WTC11 (cell line): ENCODE results near the gene RPL18. TPM values are rescaled to one million over a fixed set of nuclear protein-coding genes. Genes with fewer than 3 reads are reported as not detected.
A peak's percentile ranks its signal among the peaks of the same experiment; 100 is the strongest.

ENCODE experiments used
- ATAC-seq: fragments of 200-7000 bp; cut with Tn5 transposase; 2 replicates; pipeline ENCODE4 v1.10.0; 2021; ENCODE audit warnings: mild to moderate bottlenecking, moderate library complexity
- CTCF ChIA-PET: fragments of 300-600 bp; sonication (Branson Sonifier 250); formaldehyde crosslinking; loops from one replicate; lab custom pipeline; 2021; ENCODE audit warnings: antibody characterized with exemption; lab: Charles Lee
- POLR2A ChIA-PET: fragments of 350-600 bp; sonication (Branson Sonifier 250); formaldehyde crosslinking; loops from one replicate; lab custom pipeline; 2021; ENCODE audit warnings: antibody characterized with exemption; lab: Charles Lee
- DNase-seq: peaks from one replicate; pipeline ENCODE4 v3.0.0; 2021; ENCODE audit warnings: low spot score
- H3K27ac Mint-ChIP-seq: 2 replicates; pipeline ENCODE4 v1.8.0; 2021; ENCODE audit warnings: mixed read lengths
- H3K27me3 Mint-ChIP-seq: 2 replicates; pipeline ENCODE4 v1.8.0; 2021; ENCODE audit warnings: low read depth, mild to moderate bottlenecking, moderate library complexity, mixed read lengths
- H3K36me3 Mint-ChIP-seq: 2 replicates; pipeline ENCODE4 v1.8.0; 2021; ENCODE audit warnings: mixed read lengths
- H3K4me1 Mint-ChIP-seq: 2 replicates; pipeline ENCODE4 v1.8.0; 2022; ENCODE audit warnings: mixed read lengths
- H3K4me3 Mint-ChIP-seq: 2 replicates; pipeline ENCODE4 v1.8.0; 2021; ENCODE audit warnings: mild to moderate bottlenecking, moderate library complexity, mixed read lengths
- H3K9me3 Mint-ChIP-seq: 2 replicates; pipeline ENCODE4 v1.8.0; 2021; ENCODE audit warnings: mixed read lengths
- ATF1 ChIP-seq: sonication (generic); formaldehyde crosslinking; IDR thresholded peaks from 2 replicates; pipeline ENCODE4 v1.8.1; 2023; ENCODE audit warnings: mild to moderate bottlenecking, moderate library complexity, missing genetic modification reagents
- CREM ChIP-seq: sonication (generic); formaldehyde crosslinking; IDR thresholded peaks from 2 replicates; pipeline ENCODE4 v1.8.1; 2022; ENCODE audit warnings: mild to moderate bottlenecking, missing genetic modification reagents, moderate library complexity
- ESRRA ChIP-seq: sonication (generic); formaldehyde crosslinking; IDR thresholded peaks from 2 replicates; pipeline ENCODE4 v1.8.1; 2022; ENCODE audit warnings: mild to moderate bottlenecking, missing genetic modification reagents, borderline replicate concordance
- FOXJ3 ChIP-seq: sonication (generic); formaldehyde crosslinking; IDR thresholded peaks from 2 replicates; pipeline ENCODE4 v1.9.0; 2021; ENCODE audit warnings: missing genetic modification reagents, mild to moderate bottlenecking, borderline replicate concordance
- FOXK1 ChIP-seq: sonication (generic); formaldehyde crosslinking; IDR thresholded peaks from 2 replicates; pipeline ENCODE4 v1.8.0; 2022; ENCODE audit warnings: mild to moderate bottlenecking, moderate library complexity, missing genetic modification reagents
- JAZF1 ChIP-seq: fragments of 250-450 bp; sonication (Bioruptor Pico); IDR thresholded peaks from 2 replicates; pipeline ENCODE4 v1.9.0; 2021; ENCODE audit warnings: moderate library complexity, mild to moderate bottlenecking, inconsistent platforms
- NFATC4 ChIP-seq: fragments of 250-450 bp; sonication (Bioruptor Pico); IDR thresholded peaks from 2 replicates; pipeline ENCODE4 v1.9.0; 2021; ENCODE audit warnings: mild to moderate bottlenecking
- NFYB ChIP-seq: sonication (generic); formaldehyde crosslinking; conservative IDR thresholded peaks from 2 replicates; pipeline ENCODE4 v1.8.0; 2022; ENCODE audit warnings: low read depth, missing genetic modification reagents
- OVOL2 ChIP-seq: fragments of 250-450 bp; sonication (Bioruptor Pico); IDR thresholded peaks from 2 replicates; pipeline ENCODE4 v1.9.0; 2021; ENCODE audit warnings: mild to moderate bottlenecking, borderline replicate concordance
- SOX15 ChIP-seq: fragments of 250-450 bp; sonication (Bioruptor Pico); IDR thresholded peaks from 2 replicates; pipeline ENCODE4 v1.9.0; 2021; ENCODE audit warnings: mild to moderate bottlenecking
- TP53 ChIP-seq: sonication (generic); formaldehyde crosslinking; IDR thresholded peaks from 2 replicates; pipeline ENCODE4 v1.8.1; 2023; ENCODE audit warnings: mild to moderate bottlenecking, missing genetic modification reagents
- ZNF121 ChIP-seq: sonication (generic); formaldehyde crosslinking; IDR thresholded peaks from 2 replicates; pipeline ENCODE4 v1.8.0; 2023; ENCODE audit warnings: missing genetic modification reagents
- ZNF138 ChIP-seq: sonication (generic); formaldehyde crosslinking; conservative IDR thresholded peaks from 2 replicates; pipeline ENCODE4 v1.8.1; 2022; ENCODE audit warnings: mild to moderate bottlenecking, moderate library complexity, missing genetic modification reagents
- ZNF219 ChIP-seq: sonication (generic); formaldehyde crosslinking; IDR thresholded peaks from 2 replicates; pipeline ENCODE4 v1.8.0; 2023; ENCODE audit warnings: missing genetic modification reagents, mild to moderate bottlenecking, borderline replicate concordance
- ZNF423 ChIP-seq: fragments of 250-450 bp; sonication (Bioruptor Pico); IDR thresholded peaks from 2 replicates; pipeline ENCODE4 v2.1.2; 2022; ENCODE audit warnings: mild to moderate bottlenecking, moderate library complexity
- total RNA-seq: library from RNA; stranded (reverse); gene quantifications from 3 replicates; pipeline ENCODE4 v1.2.3, GENCODE V29; 2021
- TF ChIP-seq, protein P1 (sequence below): sonication (generic); formaldehyde crosslinking; conservative IDR thresholded peaks from 2 replicates; pipeline ENCODE4 v1.8.1; 2023; ENCODE audit warnings: mild to moderate bottlenecking, low read depth, missing genetic modification reagents, moderate library complexity
- TF ChIP-seq, protein P2 (sequence below): sonication (generic); formaldehyde crosslinking; IDR thresholded peaks from 2 replicates; pipeline ENCODE4 v1.8.0; 2022; ENCODE audit warnings: mild to moderate bottlenecking, missing genetic modification reagents
- TF ChIP-seq, protein P3 (sequence below): fragments of 250-450 bp; sonication (Bioruptor Pico); IDR thresholded peaks from 2 replicates; pipeline ENCODE4 v1.9.0; 2021; ENCODE audit warnings: moderate library complexity, mild to moderate bottlenecking, inconsistent platforms, borderline replicate concordance
- TF ChIP-seq, protein P4 (sequence below): sonication (generic); formaldehyde crosslinking; IDR thresholded peaks from 2 replicates; pipeline ENCODE4 v1.8.1; 2022; ENCODE audit warnings: low read depth, mild to moderate bottlenecking, moderate library complexity, missing genetic modification reagents, borderline replicate concordance
- TF ChIP-seq, protein P5 (sequence below): fragments of 250-450 bp; sonication (Bioruptor Pico); IDR thresholded peaks from 2 replicates; pipeline ENCODE4 v1.9.0; 2021; ENCODE audit warnings: mild to moderate bottlenecking, borderline replicate concordance
- TF ChIP-seq, protein P6 (sequence below): sonication (generic); formaldehyde crosslinking; IDR thresholded peaks from 2 replicates; pipeline ENCODE4 v1.8.1; 2023; ENCODE audit warnings: mild to moderate bottlenecking, moderate library complexity, missing genetic modification reagents

Gene RPL18
- total RNA-seq, 1 experiment from 2014 or later, result 1,712 TPM

DNA sequence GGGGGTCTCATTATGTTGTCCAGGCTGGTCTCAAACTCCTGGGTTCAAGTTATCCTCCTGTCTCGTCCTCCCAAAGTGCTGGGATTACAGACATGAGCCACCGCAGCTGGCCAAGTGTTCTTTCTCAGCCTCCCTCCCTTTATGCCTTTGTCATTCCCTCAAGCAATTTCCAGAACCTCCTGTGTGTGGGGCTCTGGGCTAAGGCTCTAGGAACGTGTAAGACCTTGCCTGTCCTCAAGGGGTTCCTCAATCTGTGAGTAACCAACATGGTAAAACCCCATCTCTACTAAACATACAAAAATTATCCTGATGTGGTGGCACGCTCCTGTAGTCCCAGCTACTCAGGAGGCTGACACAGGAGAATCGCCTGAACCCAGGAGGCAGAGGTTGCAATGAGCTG lies 28.0 kb downstream of the RPL18 start (continued):
- TF ChIP-seq, protein P1, sequence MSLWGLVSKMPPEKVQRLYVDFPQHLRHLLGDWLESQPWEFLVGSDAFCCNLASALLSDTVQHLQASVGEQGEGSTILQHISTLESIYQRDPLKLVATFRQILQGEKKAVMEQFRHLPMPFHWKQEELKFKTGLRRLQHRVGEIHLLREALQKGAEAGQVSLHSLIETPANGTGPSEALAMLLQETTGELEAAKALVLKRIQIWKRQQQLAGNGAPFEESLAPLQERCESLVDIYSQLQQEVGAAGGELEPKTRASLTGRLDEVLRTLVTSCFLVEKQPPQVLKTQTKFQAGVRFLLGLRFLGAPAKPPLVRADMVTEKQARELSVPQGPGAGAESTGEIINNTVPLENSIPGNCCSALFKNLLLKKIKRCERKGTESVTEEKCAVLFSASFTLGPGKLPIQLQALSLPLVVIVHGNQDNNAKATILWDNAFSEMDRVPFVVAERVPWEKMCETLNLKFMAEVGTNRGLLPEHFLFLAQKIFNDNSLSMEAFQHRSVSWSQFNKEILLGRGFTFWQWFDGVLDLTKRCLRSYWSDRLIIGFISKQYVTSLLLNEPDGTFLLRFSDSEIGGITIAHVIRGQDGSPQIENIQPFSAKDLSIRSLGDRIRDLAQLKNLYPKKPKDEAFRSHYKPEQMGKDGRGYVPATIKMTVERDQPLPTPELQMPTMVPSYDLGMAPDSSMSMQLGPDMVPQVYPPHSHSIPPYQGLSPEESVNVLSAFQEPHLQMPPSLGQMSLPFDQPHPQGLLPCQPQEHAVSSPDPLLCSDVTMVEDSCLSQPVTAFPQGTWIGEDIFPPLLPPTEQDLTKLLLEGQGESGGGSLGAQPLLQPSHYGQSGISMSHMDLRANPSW (CRISPR knock-in tag), result no peak
- TF ChIP-seq ZNF138 (CRISPR knock-in tag) (no peak), ATF1 (CRISPR knock-in tag) (no peak), CREM (no peak), ESRRA (no peak), OVOL2 (CRISPR knock-in tag) (no peak)

DNA sequence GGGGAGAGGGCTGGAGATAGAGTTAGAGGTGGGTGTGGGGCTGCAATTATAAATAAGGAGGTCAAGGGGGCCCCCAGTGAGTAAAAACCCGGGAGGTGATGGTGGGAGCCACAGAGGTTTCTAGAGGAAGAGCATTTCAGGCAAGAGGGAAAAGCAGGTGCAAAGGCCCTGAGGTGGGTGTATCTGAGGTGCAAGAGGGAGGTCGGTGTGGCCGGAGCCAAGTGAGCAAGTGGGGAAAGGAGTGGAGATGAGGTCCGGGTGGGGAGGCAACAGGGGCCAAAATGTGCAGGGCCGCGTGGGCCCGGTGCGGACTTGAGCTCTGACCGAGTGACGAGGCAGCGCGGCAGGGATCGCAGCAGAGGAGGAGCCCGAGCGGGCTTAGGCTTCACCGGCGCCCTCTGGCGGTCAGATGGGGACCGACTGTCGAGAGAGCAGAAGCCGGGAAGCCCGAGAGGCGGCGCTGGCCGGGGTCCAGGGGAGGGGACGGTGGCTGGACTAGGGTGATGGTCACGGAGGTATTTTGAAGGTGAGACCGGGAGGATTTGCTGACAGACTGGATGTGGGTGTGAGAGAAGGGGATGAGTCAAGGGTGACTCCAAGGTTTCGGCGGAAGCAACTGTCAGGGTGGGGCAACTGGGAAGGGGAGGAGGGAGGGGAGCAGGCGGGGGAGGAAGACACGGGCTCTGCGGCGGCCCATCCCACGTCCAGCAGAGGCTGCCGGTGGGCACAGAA lies 30.1 kb downstream of the RPL18 start:
- H3K27ac Mint-ChIP-seq, result no peak overlapping the region
- POLR2A ChIA-PET, result interaction anchor here (1.0 kb wide), 1 partner anchor 268 kb away, joined by 3 read pairs; no protein-coding TSS in a partner anchor
- H3K4me3 Mint-ChIP-seq, result peak overlapping the region; percentile 72
- 0 out of 2 replicates have a peak, but pooled peaks have one; percentile 18 for TF ChIP-seq ZNF423 (CRISPR knock-in tag)
- TF ChIP-seq FOXJ3 (CRISPR knock-in tag), result no peak
- TF ChIP-seq, protein P2, sequence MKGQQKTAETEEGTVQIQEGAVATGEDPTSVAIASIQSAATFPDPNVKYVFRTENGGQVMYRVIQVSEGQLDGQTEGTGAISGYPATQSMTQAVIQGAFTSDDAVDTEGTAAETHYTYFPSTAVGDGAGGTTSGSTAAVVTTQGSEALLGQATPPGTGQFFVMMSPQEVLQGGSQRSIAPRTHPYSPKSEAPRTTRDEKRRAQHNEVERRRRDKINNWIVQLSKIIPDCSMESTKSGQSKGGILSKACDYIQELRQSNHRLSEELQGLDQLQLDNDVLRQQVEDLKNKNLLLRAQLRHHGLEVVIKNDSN, result 0 out of 2 replicates have a peak, but pooled peaks have one; percentile 15
- no peak for TF ChIP-seq TP53 (CRISPR knock-in tag)
- peak; percentile 68 for TF ChIP-seq ZNF121 (CRISPR knock-in tag)
- TF ChIP-seq FOXK1 (CRISPR knock-in tag), result no peak; the same call in 1 of the 2 replicates
- TF ChIP-seq, protein P3, sequence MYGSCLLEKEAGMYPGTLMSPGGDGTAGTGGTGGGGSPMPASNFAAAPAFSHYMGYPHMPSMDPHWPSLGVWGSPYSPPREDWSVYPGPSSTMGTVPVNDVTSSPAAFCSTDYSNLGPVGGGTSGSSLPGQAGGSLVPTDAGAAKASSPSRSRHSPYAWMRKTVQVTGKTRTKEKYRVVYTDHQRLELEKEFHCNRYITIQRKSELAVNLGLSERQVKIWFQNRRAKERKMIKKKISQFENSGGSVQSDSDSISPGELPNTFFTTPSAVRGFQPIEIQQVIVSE (CRISPR knock-in tag), result no peak
- no peak for TF ChIP-seq ZNF219
- TF ChIP-seq, protein P4, sequence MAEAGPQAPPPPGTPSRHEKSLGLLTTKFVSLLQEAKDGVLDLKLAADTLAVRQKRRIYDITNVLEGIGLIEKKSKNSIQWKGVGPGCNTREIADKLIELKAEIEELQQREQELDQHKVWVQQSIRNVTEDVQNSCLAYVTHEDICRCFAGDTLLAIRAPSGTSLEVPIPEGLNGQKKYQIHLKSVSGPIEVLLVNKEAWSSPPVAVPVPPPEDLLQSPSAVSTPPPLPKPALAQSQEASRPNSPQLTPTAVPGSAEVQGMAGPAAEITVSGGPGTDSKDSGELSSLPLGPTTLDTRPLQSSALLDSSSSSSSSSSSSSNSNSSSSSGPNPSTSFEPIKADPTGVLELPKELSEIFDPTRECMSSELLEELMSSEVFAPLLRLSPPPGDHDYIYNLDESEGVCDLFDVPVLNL (CRISPR knock-in tag), result no peak
- no peak for TF ChIP-seq JAZF1 (CRISPR knock-in tag)
- TF ChIP-seq OVOL2 (CRISPR knock-in tag), result no peak
- TF ChIP-seq, protein P5, sequence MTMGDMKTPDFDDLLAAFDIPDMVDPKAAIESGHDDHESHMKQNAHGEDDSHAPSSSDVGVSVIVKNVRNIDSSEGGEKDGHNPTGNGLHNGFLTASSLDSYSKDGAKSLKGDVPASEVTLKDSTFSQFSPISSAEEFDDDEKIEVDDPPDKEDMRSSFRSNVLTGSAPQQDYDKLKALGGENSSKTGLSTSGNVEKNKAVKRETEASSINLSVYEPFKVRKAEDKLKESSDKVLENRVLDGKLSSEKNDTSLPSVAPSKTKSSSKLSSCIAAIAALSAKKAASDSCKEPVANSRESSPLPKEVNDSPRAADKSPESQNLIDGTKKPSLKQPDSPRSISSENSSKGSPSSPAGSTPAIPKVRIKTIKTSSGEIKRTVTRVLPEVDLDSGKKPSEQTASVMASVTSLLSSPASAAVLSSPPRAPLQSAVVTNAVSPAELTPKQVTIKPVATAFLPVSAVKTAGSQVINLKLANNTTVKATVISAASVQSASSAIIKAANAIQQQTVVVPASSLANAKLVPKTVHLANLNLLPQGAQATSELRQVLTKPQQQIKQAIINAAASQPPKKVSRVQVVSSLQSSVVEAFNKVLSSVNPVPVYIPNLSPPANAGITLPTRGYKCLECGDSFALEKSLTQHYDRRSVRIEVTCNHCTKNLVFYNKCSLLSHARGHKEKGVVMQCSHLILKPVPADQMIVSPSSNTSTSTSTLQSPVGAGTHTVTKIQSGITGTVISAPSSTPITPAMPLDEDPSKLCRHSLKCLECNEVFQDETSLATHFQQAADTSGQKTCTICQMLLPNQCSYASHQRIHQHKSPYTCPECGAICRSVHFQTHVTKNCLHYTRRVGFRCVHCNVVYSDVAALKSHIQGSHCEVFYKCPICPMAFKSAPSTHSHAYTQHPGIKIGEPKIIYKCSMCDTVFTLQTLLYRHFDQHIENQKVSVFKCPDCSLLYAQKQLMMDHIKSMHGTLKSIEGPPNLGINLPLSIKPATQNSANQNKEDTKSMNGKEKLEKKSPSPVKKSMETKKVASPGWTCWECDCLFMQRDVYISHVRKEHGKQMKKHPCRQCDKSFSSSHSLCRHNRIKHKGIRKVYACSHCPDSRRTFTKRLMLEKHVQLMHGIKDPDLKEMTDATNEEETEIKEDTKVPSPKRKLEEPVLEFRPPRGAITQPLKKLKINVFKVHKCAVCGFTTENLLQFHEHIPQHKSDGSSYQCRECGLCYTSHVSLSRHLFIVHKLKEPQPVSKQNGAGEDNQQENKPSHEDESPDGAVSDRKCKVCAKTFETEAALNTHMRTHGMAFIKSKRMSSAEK, result 0 out of 2 replicates have a peak, but pooled peaks have one; percentile 47
- TF ChIP-seq, protein P6, sequence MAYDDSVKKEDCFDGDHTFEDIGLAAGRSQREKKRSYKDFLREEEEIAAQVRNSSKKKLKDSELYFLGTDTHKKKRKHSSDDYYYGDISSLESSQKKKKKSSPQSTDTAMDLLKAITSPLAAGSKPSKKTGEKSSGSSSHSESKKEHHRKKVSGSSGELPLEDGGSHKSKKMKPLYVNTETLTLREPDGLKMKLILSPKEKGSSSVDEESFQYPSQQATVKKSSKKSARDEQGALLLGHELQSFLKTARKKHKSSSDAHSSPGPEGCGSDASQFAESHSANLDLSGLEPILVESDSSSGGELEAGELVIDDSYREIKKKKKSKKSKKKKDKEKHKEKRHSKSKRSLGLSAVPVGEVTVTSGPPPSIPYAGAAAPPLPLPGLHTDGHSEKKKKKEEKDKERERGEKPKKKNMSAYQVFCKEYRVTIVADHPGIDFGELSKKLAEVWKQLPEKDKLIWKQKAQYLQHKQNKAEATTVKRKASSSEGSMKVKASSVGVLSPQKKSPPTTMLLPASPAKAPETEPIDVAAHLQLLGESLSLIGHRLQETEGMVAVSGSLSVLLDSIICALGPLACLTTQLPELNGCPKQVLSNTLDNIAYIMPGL (CRISPR knock-in tag), result peak; percentile 84; the same call in 1 of the 2 replicates
- no peak for TF ChIP-seq SOX15
- TF ChIP-seq NFYB, result no peak
- TF ChIP-seq NFATC4, result 0 out of 2 replicates have a peak, but pooled peaks have one; percentile 59
- TF ChIP-seq CREM, result no peak

More for the DNA sequence above, 30.1 kb downstream of the RPL18 start:
- Mint-ChIP-seq H3K9me3 (no peaks in the 10 kb centered on the region), H3K27me3 (peaks cover 30% of the 10 kb centered on the region), H3K4me1 (peaks cover 12% of the 10 kb centered on the region), H3K36me3 (no peaks in the 10 kb centered on the region)
- DNase-seq, result peak; percentile 96
- peak; percentile 80 for ATAC-seq
- CTCF ChIA-PET, result interaction anchor here (0.6 to 10.1 kb wide), 46 partner anchors 9 to 479 kb away, joined by 3 to 297 read pairs (median 4); partner anchors contain the start of genes FAM83E, KDELR1, LMTK3 and PLA2G4C
